Gastroesophageal sphincter (tissue), 4 donors: ENCODE measurements around the gene TRAPPC1. TPM values are rescaled to one million over a fixed set of nuclear protein-coding genes. Genes with fewer than 3 reads are reported as not detected.

Experiments
- ATAC-seq: fragments of 150-250 bp; one replicate; pipeline ENCODE4 v1.9.1; 2016; ENCODE audit warnings: mild to moderate bottlenecking, moderate library complexity
- H3K27ac ChIP-seq, 4 donors: fragments of 200-600 bp; sonication (generic) in 3 of 4; 1 replicate in 3 of 4; 2 replicates in 1 of 4; pipeline ENCODE4 v1.5.1; 2016 to 2019
- H3K27me3 ChIP-seq: fragments of 200-600 bp; sonication (generic); one replicate; pipeline ENCODE4 v1.5.1; 2019
- H3K36me3 ChIP-seq, 2 donors: fragments of 200-600 bp; sonication (generic); one replicate each; pipeline ENCODE4 v1.5.1; 2019; ENCODE audit warnings: control low read depth in 1 of 2
- H3K4me1 ChIP-seq, 3 donors: fragments of 200-600 bp; sonication (generic); 1 replicate in 2 of 3; 2 replicates in 1 of 3; pipeline ENCODE4 v1.5.1; 2016 to 2019; ENCODE audit warnings: control low read depth in 2 of 3
- H3K4me3 ChIP-seq, 2 donors: fragments of 200-600 bp; sonication (generic); one replicate each; pipeline ENCODE4 v1.5.1; 2019; ENCODE audit warnings: mild to moderate bottlenecking in 1 of 2, moderate library complexity in 1 of 2
- H3K9me3 ChIP-seq, 3 donors: fragments of 200-600 bp; sonication (generic); one replicate each; pipeline ENCODE4 v1.5.1; 2017 to 2019; ENCODE audit warnings: control low read depth in 2 of 3
- CTCF ChIP-seq, 4 experiments: fragments of 200-600 bp in 2 of 4; fragments of 450-650 bp in 2 of 4; sonication (generic) in 1 of 4; IDR thresholded peaks; one replicate each; pipeline ENCODE4 v1.5.1; 2017 to 2019; ENCODE audit warnings: antibody characterized with exemption in 4 of 4, mild to moderate bottlenecking in 2 of 4, moderate library complexity in 2 of 4
- EP300 ChIP-seq: sonication (generic); formaldehyde crosslinking; IDR thresholded peaks from one replicate; pipeline ENCODE4 v1.6.1; 2017; ENCODE audit warnings: antibody characterized with exemption, mild to moderate bottlenecking
- POLR2A ChIP-seq, 2 donors: fragments of 450-650 bp; IDR thresholded peaks; one replicate each; pipeline ENCODE4 v1.6.1; 2017; ENCODE audit warnings: antibody characterized with exemption in 2 of 2, mild to moderate bottlenecking in 2 of 2, moderate library complexity in 1 of 2
- POLR2AphosphoS5 ChIP-seq: sonication (generic); formaldehyde crosslinking; IDR thresholded peaks from one replicate; pipeline ENCODE4 v1.6.1; 2017; ENCODE audit warnings: antibody characterized with exemption
- WGBS, 2 donors: methylation state at CpG; one replicate each; pipeline ENCODE4 v1.1.5; 2018; ENCODE audit warnings: low coverage in 1 of 2; 5-methylcytosine and 5-hydroxymethylcytosine counted together
- total RNA-seq, 4 donors: library from RNA; depleted of rRNA; stranded (reverse); fragments of >200 nt; gene quantifications; one replicate each; pipeline ENCODE4 v1.1.0, GENCODE V29; 2016

TRAPPC1 gene
- total RNA-seq, 4 donors from 2014 or later, result 20.9 to 44.2 (median 29.0) TPM

- no peaks in the 10 kb centered on the region for H3K4me1 ChIP-seq
- H3K36me3 ChIP-seq, result peaks cover 0 to 97% of the 10 kb centered on the region in 2 donors
- H3K4me3 ChIP-seq, result no peak overlapping the region
- no peaks in the 10 kb centered on the region for H3K27me3 ChIP-seq
- WGBS, 2 donors, result 90 to 94% methylated on average over 4 to 6 of the region's 6 CpGs
- H3K9me3 ChIP-seq, result no peaks in the 10 kb centered on the region
- TF ChIP-seq EP300 (no peak), POLR2A (IDR thresholded peaks at IDR 0.05) (no peak), CTCF (IDR thresholded peaks at IDR 0.05) (no peak), POLR2AphosphoS5 (no peak)
- no peak for ATAC-seq
- H3K27ac ChIP-seq, result no peak overlapping the region
Observed at GRCh38 chr17:7940743-7941142, 9.0 kb upstream of the TRAPPC1 start.

GRCh38 chr17:7940034-7940433, 8.3 kb upstream of the TRAPPC1 start:
- TF ChIP-seq POLR2A (IDR thresholded peaks at IDR 0.05) (no peak), POLR2AphosphoS5 (no peak), CTCF (IDR thresholded peaks at IDR 0.05) (no peak), EP300 (no peak)
- no peak for ATAC-seq
- WGBS, 2 donors, result 88 to 96% methylated on average over 4 of the region's 4 CpGs
- Histone ChIP-seq H3K27me3 (no peaks in the 10 kb centered on the region), H3K4me1 (no peaks in the 10 kb centered on the region), H3K36me3 (peaks cover 0 to 96% of the 10 kb centered on the region in 2 donors), H3K9me3 (no peaks in the 10 kb centered on the region), H3K4me3 (no peak overlapping the region), H3K27ac (no peak overlapping the region)

DNA sequence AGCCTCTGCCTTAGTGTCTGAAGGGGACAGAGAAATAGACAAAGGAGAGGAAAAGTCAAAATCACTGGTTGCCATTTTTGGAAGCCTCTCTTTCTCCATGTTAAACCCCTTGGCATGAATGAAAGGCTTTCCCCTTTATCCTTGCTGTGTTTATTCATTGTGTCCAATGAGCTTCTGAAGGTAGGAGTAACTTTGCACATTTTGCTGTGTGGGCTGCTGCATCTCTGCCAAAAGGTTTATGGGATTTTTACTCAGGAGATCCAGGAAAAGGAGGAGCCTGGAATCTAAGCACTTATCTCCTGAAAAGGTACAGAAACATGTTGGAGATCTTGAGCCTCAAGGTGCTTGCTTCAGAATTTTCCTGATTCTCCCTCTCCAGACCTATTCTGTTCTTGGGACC, 4.1 kb upstream of the TRAPPC1 start:
- H3K9me3 ChIP-seq, result no peaks in the 10 kb centered on the region
- H3K4me1 ChIP-seq, result peaks cover 0 to 34% (median 10%) of the 10 kb centered on the region in 3 donors
- no peak for ATAC-seq
- no peak overlapping the region for H3K4me3 ChIP-seq
- TF ChIP-seq POLR2A (IDR thresholded peaks at IDR 0.05) (no peak), POLR2AphosphoS5 (no peak), EP300 (no peak), CTCF (IDR thresholded peaks at IDR 0.05) (no peak)
- H3K36me3 ChIP-seq, result peaks cover 0 to 61% of the 10 kb centered on the region in 2 donors
- H3K27ac ChIP-seq, result no peak overlapping the region
- no peaks in the 10 kb centered on the region for H3K27me3 ChIP-seq

DNA sequence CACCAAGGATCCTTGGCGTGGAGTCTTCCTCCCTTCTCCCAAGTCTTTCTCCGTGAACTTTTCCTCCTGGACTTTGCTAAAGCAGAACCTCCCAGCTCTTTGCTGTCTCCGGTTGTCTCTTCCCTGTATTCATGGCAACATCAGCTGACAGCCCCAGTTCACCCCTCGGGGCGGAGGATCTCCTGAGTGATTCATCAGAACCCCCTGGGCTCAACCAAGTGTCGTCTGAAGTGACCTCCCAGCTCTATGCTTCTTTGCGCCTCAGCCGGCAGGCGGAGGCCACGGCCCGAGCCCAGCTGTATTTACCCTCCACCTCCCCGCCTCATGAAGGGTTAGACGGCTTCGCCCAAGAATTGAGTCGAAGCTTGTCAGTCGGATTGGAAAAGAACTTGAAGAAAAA, 1.2 kb upstream of the TRAPPC1 start:
- no peak for ATAC-seq
- TF ChIP-seq CTCF (IDR thresholded peaks at IDR 0.05) (peak in 1 of 4 experiments; percentile 13), POLR2AphosphoS5 (no peak)
- peaks cover 0 to 49% (median 10%) of the 10 kb centered on the region in 3 donors for H3K4me1 ChIP-seq

GRCh38 chr17:7932483-7932891, 741 bp upstream of the TRAPPC1 start:
- H3K4me1 ChIP-seq, result peaks cover 0 to 49% (median 10%) of the 10 kb centered on the region in 3 donors
- peak overlapping the region; percentile 53 to 62 for H3K4me3 ChIP-seq
- WGBS, 2 donors, result 0% methylated on average over 4 to 11 of the region's 17 CpGs
- H3K27me3 ChIP-seq, result peaks cover 17% of the 10 kb centered on the region
- peak; percentile 27 for ATAC-seq
- peak overlapping the region; percentile 14 to 87 (median 84) for H3K27ac ChIP-seq
- H3K36me3 ChIP-seq, result peaks cover 0 to 36% of the 10 kb centered on the region in 2 donors
- TF ChIP-seq EP300, result no peak
- no peak for TF ChIP-seq CTCF (IDR thresholded peaks at IDR 0.05)
- no peak for TF ChIP-seq POLR2A (IDR thresholded peaks at IDR 0.05)
- TF ChIP-seq POLR2AphosphoS5, result no peak
- no peaks in the 10 kb centered on the region for H3K9me3 ChIP-seq

More for the DNA sequence above, 1.2 kb upstream of the TRAPPC1 start:
- peak overlapping the region in 3 of 4 donors; percentile 83 to 87 (median 86) for H3K27ac ChIP-seq
- WGBS, 2 donors, result 0 to 5% methylated on average over 2 to 11 of the region's 16 CpGs
- H3K36me3 ChIP-seq, result peaks cover 0 to 40% of the 10 kb centered on the region in 2 donors
- peak overlapping the region; percentile 53 to 62 for H3K4me3 ChIP-seq
- H3K9me3 ChIP-seq, result no peaks in the 10 kb centered on the region
- peaks cover 17% of the 10 kb centered on the region for H3K27me3 ChIP-seq
